ENCODE results near the gene PDCL3. TPM values are rescaled to one million over a fixed set of nuclear protein-coding genes. Genes with fewer than 3 reads are reported as not detected.

Gene PDCL3
- total RNA-seq, result 3.0 and 15.0 TPM in 2 replicates

GRCh38 chr2:100562613-100563406 lies at the start of gene PDCL3:
TSS of gene PDCL3 (plus strand) at chr2:100562993. CDS start at chr2:100563068, 75 bp downstream.

Other genes with a start within 250 kb of the PDCL3 start
- 0.13 TPM in 1 of 2 replicates, not detected in the other for gene LONRF2, start 240.5 kb upstream of the PDCL3 start, total RNA-seq
- 11.6 and 19.7 TPM in 2 replicates for gene CHST10, start 145.3 kb upstream of the PDCL3 start, total RNA-seq
- gene NMS, start 92.5 kb upstream of the PDCL3 start, total RNA-seq, result not detected in 2 replicates